Measurements from ENCODE around the gene TNFRSF1B.

DNA sequence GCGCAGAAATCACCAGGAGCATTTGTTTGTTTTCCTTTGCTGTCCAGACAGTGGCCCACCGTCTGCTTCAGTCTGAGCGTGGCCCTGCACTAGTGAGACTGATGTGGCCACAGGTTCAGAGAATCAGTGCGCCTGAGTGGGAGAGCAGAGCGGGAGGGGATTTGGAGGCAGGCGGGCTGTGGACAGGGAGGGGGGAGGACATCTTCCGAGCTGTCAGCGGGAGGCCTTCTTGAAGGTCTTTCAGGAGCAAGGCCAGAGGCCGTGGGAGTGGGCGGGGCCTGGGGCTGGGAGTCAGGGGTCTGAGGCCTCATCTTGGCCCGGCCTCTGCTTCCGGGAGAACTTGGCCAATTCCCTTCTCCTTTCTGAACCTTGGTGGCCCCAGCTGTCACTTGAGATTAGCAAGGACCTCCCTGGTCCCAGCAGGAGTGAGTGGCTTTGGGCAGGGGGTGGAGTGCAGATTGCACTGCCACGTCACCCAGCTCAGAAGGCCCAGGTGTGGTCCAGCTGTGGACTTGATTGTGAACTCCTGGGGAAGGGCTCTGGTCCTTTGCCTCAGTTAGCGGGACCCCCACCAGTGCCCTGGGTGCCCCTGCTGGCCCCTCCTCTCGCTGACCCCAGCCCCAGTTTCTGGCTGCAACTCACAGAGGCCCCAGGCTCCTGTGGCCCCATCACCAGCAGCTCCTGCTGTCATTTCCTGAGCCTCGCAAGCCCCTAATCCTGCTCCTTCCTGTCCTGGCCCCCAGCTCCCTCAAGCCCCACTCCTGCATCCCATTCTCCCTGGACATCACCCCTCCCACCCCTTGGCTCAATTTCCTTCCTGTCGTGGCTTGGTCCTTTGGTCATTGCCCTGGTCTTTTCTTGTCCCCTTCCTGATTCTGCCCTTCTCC lies 8.4 kb downstream of the TNFRSF1B start:
- TF ChIP-seq, protein P1, sequence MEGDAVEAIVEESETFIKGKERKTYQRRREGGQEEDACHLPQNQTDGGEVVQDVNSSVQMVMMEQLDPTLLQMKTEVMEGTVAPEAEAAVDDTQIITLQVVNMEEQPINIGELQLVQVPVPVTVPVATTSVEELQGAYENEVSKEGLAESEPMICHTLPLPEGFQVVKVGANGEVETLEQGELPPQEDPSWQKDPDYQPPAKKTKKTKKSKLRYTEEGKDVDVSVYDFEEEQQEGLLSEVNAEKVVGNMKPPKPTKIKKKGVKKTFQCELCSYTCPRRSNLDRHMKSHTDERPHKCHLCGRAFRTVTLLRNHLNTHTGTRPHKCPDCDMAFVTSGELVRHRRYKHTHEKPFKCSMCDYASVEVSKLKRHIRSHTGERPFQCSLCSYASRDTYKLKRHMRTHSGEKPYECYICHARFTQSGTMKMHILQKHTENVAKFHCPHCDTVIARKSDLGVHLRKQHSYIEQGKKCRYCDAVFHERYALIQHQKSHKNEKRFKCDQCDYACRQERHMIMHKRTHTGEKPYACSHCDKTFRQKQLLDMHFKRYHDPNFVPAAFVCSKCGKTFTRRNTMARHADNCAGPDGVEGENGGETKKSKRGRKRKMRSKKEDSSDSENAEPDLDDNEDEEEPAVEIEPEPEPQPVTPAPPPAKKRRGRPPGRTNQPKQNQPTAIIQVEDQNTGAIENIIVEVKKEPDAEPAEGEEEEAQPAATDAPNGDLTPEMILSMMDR (IDR thresholded peaks at IDR 0.05; ENCODE audit: low read depth, low read length, poor library complexity, severe bottlenecking) = no peak
- TF ChIP-seq EZH2phosphoT487 (IDR thresholded peaks at IDR 0.05; ENCODE audit: borderline replicate concordance, low read length) = no peak

Measured in DOHH2 (cell line).